PC-9 (cell line): Measurements from ENCODE around the gene TMPRSS2. TPM values are rescaled to one million over a fixed set of nuclear protein-coding genes. Genes with fewer than 3 reads are reported as not detected.

ENCODE experiments used
- BruUV-seq: library from RNA; stranded (reverse); fragments of 400-500 nt; replicated peaks from 2 replicates; lab custom pipeline; 2021; lab: Mats Ljungman, UMichigan
- CTCF ChIA-PET: fragments of 300-600 bp; sonication (Branson Sonifier 250); formaldehyde crosslinking; loops from one replicate; lab custom pipeline; 2022; ENCODE audit warnings: antibody characterized with exemption; lab: Charles Lee
- POLR2A ChIA-PET: fragments of 300-600 bp; sonication (Branson Sonifier 250); formaldehyde crosslinking; loops from one replicate; lab custom pipeline; 2022; ENCODE audit warnings: antibody characterized with exemption; ENCODE audit not compliant: unreplicated experiment; lab: Charles Lee
- DNase-seq, 2 experiments: peaks; one replicate each; pipeline versions ENCODE4 v3.0.0 to v3.0.0-alpha.2; 2015 to 2022; ENCODE audit warnings: mixed read lengths in 1 of 2
- H2AFZ ChIP-seq: fragments of 200-600 bp; sonication (generic); 2 replicates; pipeline ENCODE4 v1.8.1; 2017; ENCODE audit warnings: antibody characterized with exemption
- H3F3A ChIP-seq: fragments of 200-600 bp; sonication (generic); 2 replicates; pipeline ENCODE4 v1.8.1; 2017; ENCODE audit warnings: antibody characterized with exemption, mild to moderate bottlenecking, low read depth; ENCODE audit not compliant: insufficient read depth
- H3K27ac ChIP-seq: fragments of 200-600 bp; sonication (generic); 2 replicates; pipeline ENCODE4 v1.6.1; 2016; ENCODE audit warnings: mixed run types
- H3K27me3 ChIP-seq: fragments of 200-600 bp; sonication (generic); 2 replicates; pipeline ENCODE4 v1.6.1; 2016; ENCODE audit warnings: low read depth, mixed run types; ENCODE audit not compliant: insufficient read depth
- H3K36me3 ChIP-seq: fragments of 200-600 bp; sonication (generic); 2 replicates; pipeline ENCODE4 v1.6.1; 2016; ENCODE audit warnings: low read depth, mixed run types
- H3K4me1 ChIP-seq: fragments of 200-600 bp; sonication (generic); replicated peaks from 2 replicates; pipeline ENCODE4 v1.6.1; 2016; ENCODE audit warnings: mixed run types; ENCODE audit not compliant: insufficient read depth
- H3K4me2 ChIP-seq: fragments of 200-600 bp; sonication (generic); 2 replicates; pipeline ENCODE4 v1.6.1; 2017; ENCODE audit warnings: mixed run types
- H3K4me3 ChIP-seq: fragments of 200-600 bp; sonication (generic); 2 replicates; pipeline ENCODE4 v1.6.1; 2016; ENCODE audit warnings: mixed run types
- H3K79me2 ChIP-seq: fragments of 200-600 bp; sonication (generic); 2 replicates; pipeline ENCODE4 v1.6.1; 2017; ENCODE audit warnings: low read depth, mixed run types
- H3K9me2 ChIP-seq: fragments of 200-600 bp; sonication (generic); 2 replicates; pipeline ENCODE4 v1.8.1; 2017; ENCODE audit warnings: mild to moderate bottlenecking; ENCODE audit not compliant: insufficient read depth
- H3K9me3 ChIP-seq: fragments of 200-600 bp; sonication (generic); 2 replicates; pipeline ENCODE4 v1.8.1; 2016; ENCODE audit warnings: low read depth; ENCODE audit not compliant: insufficient read depth
- H4K20me1 ChIP-seq: fragments of 200-600 bp; sonication (generic); 2 replicates; pipeline ENCODE4 v1.8.1; 2017; ENCODE audit not compliant: insufficient read depth
- EZH2 ChIP-seq: fragments of 200-600 bp; sonication (generic); IDR thresholded peaks from 2 replicates; pipeline ENCODE4 v1.8.0; 2017; ENCODE audit warnings: antibody characterized with exemption, low read depth
- intact Hi-C: fragments of 100-400 bp; cut with micrococcal nuclease; formaldehyde crosslinking; loops from one replicate; pipeline ENCODE4 v1.10.0; 2022; ENCODE audit not compliant: unreplicated experiment
- total RNA-seq: library from RNA; stranded (reverse); gene quantifications from 2 replicates; pipeline ENCODE4 v1.2.3, GENCODE V29; 2021
- TF ChIP-seq, protein P1 (sequence below): fragments of 200-600 bp; sonication (generic); conservative IDR thresholded peaks from 2 replicates; pipeline ENCODE4 v1.6.1; 2017; ENCODE audit warnings: mixed run types, antibody characterized with exemption, mild to moderate bottlenecking, moderate library complexity

TMPRSS2 gene
- total RNA-seq, 1 experiment from 2014 or later: 0.61 TPM

DNA sequence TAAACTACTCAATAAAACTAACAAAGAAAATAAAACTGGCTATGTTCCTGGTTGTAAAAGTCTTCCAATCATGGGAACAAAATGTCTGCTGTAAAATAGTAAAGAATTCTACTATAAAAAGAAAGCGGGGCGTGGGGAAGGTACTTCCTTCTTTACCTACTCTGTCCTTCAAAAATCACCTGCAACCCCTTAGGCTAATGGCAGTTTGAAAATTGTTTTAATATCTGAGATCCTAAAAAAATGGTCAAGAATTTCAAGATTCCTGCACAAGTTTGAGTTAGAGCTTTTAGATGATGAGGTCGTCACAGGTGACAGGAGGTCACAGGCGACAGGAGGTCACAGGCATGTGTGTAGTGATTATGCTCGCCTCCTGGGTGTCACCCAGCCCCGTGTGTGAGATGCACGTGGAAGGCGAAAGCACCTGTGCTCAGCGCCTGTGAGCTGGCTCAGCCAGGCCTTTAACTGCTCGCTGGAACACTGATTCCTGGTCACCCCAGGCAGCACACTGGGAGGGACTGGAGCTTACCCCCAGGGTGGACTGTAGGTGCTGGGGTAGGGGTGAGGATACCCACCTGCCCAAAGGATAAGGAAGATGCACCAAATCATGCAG is 18.6 kb upstream of the TMPRSS2 start:
- Histone ChIP-seq H3K4me3 (no peak overlapping the region), H3K27me3 (no peaks in the 10 kb centered on the region), H4K20me1 (no peaks in the 10 kb centered on the region), H3K9me3 (no peaks in the 10 kb centered on the region), H3K4me2 (no peak overlapping the region), H3K79me2 (no peaks in the 10 kb centered on the region), H2AFZ (no peak overlapping the region), H3K27ac (no peak overlapping the region), H3K36me3 (no peaks in the 10 kb centered on the region), H3K9me2 (no peaks in the 10 kb centered on the region), H3F3A (0 out of 2 replicates have a peak, but pooled peaks cover 3% of the 10 kb centered on the region), H3K4me1 (peaks cover 9% of the 10 kb centered on the region)
- TF ChIP-seq EZH2: no peak
- TF ChIP-seq, protein P1, sequence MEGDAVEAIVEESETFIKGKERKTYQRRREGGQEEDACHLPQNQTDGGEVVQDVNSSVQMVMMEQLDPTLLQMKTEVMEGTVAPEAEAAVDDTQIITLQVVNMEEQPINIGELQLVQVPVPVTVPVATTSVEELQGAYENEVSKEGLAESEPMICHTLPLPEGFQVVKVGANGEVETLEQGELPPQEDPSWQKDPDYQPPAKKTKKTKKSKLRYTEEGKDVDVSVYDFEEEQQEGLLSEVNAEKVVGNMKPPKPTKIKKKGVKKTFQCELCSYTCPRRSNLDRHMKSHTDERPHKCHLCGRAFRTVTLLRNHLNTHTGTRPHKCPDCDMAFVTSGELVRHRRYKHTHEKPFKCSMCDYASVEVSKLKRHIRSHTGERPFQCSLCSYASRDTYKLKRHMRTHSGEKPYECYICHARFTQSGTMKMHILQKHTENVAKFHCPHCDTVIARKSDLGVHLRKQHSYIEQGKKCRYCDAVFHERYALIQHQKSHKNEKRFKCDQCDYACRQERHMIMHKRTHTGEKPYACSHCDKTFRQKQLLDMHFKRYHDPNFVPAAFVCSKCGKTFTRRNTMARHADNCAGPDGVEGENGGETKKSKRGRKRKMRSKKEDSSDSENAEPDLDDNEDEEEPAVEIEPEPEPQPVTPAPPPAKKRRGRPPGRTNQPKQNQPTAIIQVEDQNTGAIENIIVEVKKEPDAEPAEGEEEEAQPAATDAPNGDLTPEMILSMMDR: no peak
- no TSS peak for BruUV-seq
- POLR2A ChIA-PET: no interaction called here
- intact Hi-C loops: no loop called here
- CTCF ChIA-PET: no interaction called here
- no peak for DNase-seq

DNA sequence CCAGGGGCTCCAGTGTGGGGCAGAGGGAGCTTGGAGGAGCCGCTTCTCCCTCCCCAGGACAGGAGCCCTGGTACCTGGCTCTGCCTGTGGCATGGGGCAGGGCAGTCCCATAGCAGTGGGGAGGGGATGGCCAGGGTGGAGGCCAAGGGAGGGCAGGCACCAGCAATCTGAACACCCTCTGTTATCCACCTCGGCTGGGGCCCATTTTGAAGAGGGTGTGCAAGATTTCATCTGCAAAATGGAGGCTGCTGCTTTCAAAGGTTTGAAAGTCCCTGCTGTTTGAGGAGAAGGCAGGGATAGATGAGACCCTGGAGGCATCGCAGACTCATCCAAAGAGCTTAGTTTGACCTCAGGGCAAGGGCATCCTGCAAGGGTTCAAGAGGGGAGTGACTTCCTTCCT is 15.2 kb upstream of the TMPRSS2 start:
- POLR2A ChIA-PET: no interaction called here
- H3K4me1 ChIP-seq: no peaks in the 10 kb centered on the region
- H3K27me3 ChIP-seq: no peaks in the 10 kb centered on the region
- BruUV-seq: no TSS peak
- H3K36me3 ChIP-seq: no peaks in the 10 kb centered on the region
- intact Hi-C loops: no loop called here
- TF ChIP-seq EZH2: no peak
- TF ChIP-seq, protein P1: no peak
- H3K4me2 ChIP-seq: no peak overlapping the region
- no peaks in the 10 kb centered on the region for H3K79me2 ChIP-seq
- no peak overlapping the region for H3K27ac ChIP-seq
- DNase-seq: no peak
- H2AFZ ChIP-seq: no peak overlapping the region
- H3K4me3 ChIP-seq: no peak overlapping the region
- no peaks in the 10 kb centered on the region for H4K20me1 ChIP-seq
- H3K9me3 ChIP-seq: no peaks in the 10 kb centered on the region
- H3F3A ChIP-seq: no peaks in the 10 kb centered on the region
- CTCF ChIA-PET: no interaction called here
- H3K9me2 ChIP-seq: no peaks in the 10 kb centered on the region

GRCh38 chr21:41521489-41522027 is 13.6 kb upstream of the TMPRSS2 start:
- TF ChIP-seq, protein P1: no peak
- TF ChIP-seq EZH2: no peak
- Histone ChIP-seq H3K27ac (no peak overlapping the region), H3K27me3 (no peaks in the 10 kb centered on the region), H3K4me1 (no peaks in the 10 kb centered on the region), H4K20me1 (no peaks in the 10 kb centered on the region), H3K79me2 (no peaks in the 10 kb centered on the region), H2AFZ (no peak overlapping the region), H3K4me2 (0 out of 2 replicates have a peak overlapping the region, but pooled peaks have one; percentile 4), H3K9me2 (no peaks in the 10 kb centered on the region), H3K36me3 (no peaks in the 10 kb centered on the region), H3K9me3 (no peaks in the 10 kb centered on the region), H3K4me3 (no peak overlapping the region), H3F3A (no peaks in the 10 kb centered on the region)
- ChIA-PET CTCF (no interaction called here), POLR2A (interaction anchor here (0.5 kb wide), 1 partner anchor 55 kb away, joined by 3 read pairs; no protein-coding TSS in a partner anchor)
- BruUV-seq: no TSS peak
- DNase-seq: no peak
- intact Hi-C loops: no loop called here
